IMR-90 (cell line): ENCODE data around the gene GBF1. TPM values are rescaled to one million over a fixed set of nuclear protein-coding genes. Genes with fewer than 3 reads are reported as not detected.

Experiments
- ATAC-seq: fragments of 200-7000 bp; cut with Tn5 transposase; 2 replicates; pipeline ENCODE4 v1.9.1; 2020; ENCODE audit warnings: low read depth, mild to moderate bottlenecking, moderate library complexity
- BruUV-seq: library from RNA; stranded (reverse); fragments of 400-500 nt; replicated peaks from 2 replicates; lab custom pipeline; 2021; lab: Mats Ljungman, UMichigan
- CTCF ChIA-PET: fragments of 300-600 bp; formaldehyde crosslinking; extraction: SDS; loops from one replicate; lab custom pipeline; 2021; ENCODE audit warnings: antibody characterized with exemption; lab: Yijun Ruan, JAX
- POLR2A ChIA-PET: fragments of 300-600 bp; sonication (Branson Sonifier 250); formaldehyde crosslinking; loops from one replicate; lab custom pipeline; 2022; ENCODE audit warnings: antibody characterized with exemption; ENCODE audit not compliant: unreplicated experiment; lab: Charles Lee
- DNase-seq: peaks from one replicate; pipeline ENCODE4 v3.0.0; 2013
- H2AFZ ChIP-seq: replicated peaks from 2 replicates; pipeline ENCODE3; 2013; ENCODE audit warnings: low read length, mild to moderate bottlenecking; ENCODE audit not compliant: poor library complexity
- H2AK5ac ChIP-seq: 2 replicates; pipeline ENCODE4 v1.6.1; 2013; ENCODE audit warnings: low read depth, low read length, inconsistent platforms
- H2AK9ac ChIP-seq: replicated peaks from 2 replicates; pipeline ENCODE3; 2013; ENCODE audit warnings: mild to moderate bottlenecking, low read depth, low read length, moderate library complexity; ENCODE audit not compliant: poor library complexity
- H2BK120ac ChIP-seq: 2 replicates; pipeline ENCODE4 v1.6.1; 2013; ENCODE audit warnings: low read depth, low read length, inconsistent platforms
- H2BK15ac ChIP-seq: 3 replicates; pipeline ENCODE4 v1.6.1; 2013; ENCODE audit warnings: low read depth, low read length, inconsistent platforms
- H2BK20ac ChIP-seq: 2 replicates; pipeline ENCODE4 v1.6.1; 2013; ENCODE audit warnings: low read depth, mild to moderate bottlenecking, inconsistent platforms, low read length, moderate library complexity
- H2BK5ac ChIP-seq: 2 replicates; pipeline ENCODE4 v1.6.1; 2013; ENCODE audit warnings: mild to moderate bottlenecking, low read depth, low read length, inconsistent platforms; ENCODE audit not compliant: poor library complexity, severe bottlenecking
- H3K14ac ChIP-seq: replicated peaks from 2 replicates; pipeline ENCODE4 v1.6.1; 2013; ENCODE audit warnings: low read depth, low read length, inconsistent platforms
- H3K18ac ChIP-seq: 2 replicates; pipeline ENCODE4 v1.6.1; 2013; ENCODE audit warnings: low read depth, low read length, control low read depth
- H3K23ac ChIP-seq: 2 replicates; pipeline ENCODE4 v1.6.1; 2013; ENCODE audit warnings: low read depth, low read length, inconsistent platforms
- H3K27ac ChIP-seq: 2 replicates; pipeline ENCODE4 v1.5.1; 2013; ENCODE audit warnings: mild to moderate bottlenecking, control low read depth, low read length; ENCODE audit not compliant: insufficient read depth
- H3K27me3 ChIP-seq: 2 replicates; pipeline ENCODE4 v1.6.1; 2013; ENCODE audit warnings: low read length; ENCODE audit not compliant: control insufficient read depth, insufficient read depth
- H3K36me3 ChIP-seq: 2 replicates; pipeline ENCODE4 v1.6.1; 2013; ENCODE audit warnings: low read length, mixed read lengths; ENCODE audit not compliant: control insufficient read depth, insufficient read depth
- H3K4ac ChIP-seq: 2 replicates; pipeline ENCODE4 v1.6.1; 2013; ENCODE audit warnings: low read depth, low read length, inconsistent platforms
- H3K4me1 ChIP-seq: 2 replicates; pipeline ENCODE4 v1.6.1; 2013; ENCODE audit warnings: low read length, mixed read lengths; ENCODE audit not compliant: control insufficient read depth, insufficient read depth
- H3K4me2 ChIP-seq: 2 replicates; pipeline ENCODE4 v1.6.1; 2013; ENCODE audit warnings: low read depth, mild to moderate bottlenecking, control low read depth, low read length, moderate library complexity
- H3K4me3 ChIP-seq: 2 replicates; pipeline ENCODE4 v1.5.1; 2013; ENCODE audit warnings: low read depth, mild to moderate bottlenecking, control low read depth, low read length, moderate library complexity; ENCODE audit not compliant: insufficient read depth
- H3K56ac ChIP-seq: 2 replicates; pipeline ENCODE4 v1.6.1; 2013; ENCODE audit warnings: low read length, inconsistent platforms; ENCODE audit not compliant: insufficient read depth; ENCODE audit errors: extremely low read depth
- H3K79me1 ChIP-seq, 2 experiments: 2 replicates each; pipeline ENCODE4 v1.6.1; 2013; ENCODE audit warnings: low read length in 2 of 2, inconsistent platforms in 1 of 2, low read depth in 1 of 2
- H3K9ac ChIP-seq: 2 replicates; pipeline ENCODE4 v1.6.1; 2013; ENCODE audit warnings: low read depth, low read length, control low read depth
- H3K9me1 ChIP-seq: 2 replicates; pipeline ENCODE4 v1.6.1; 2013; ENCODE audit warnings: low read length, inconsistent platforms; ENCODE audit not compliant: insufficient read depth
- H3K9me3 ChIP-seq: 2 replicates; pipeline ENCODE4 v1.6.1; 2013; ENCODE audit warnings: low read length; ENCODE audit not compliant: control insufficient read depth, insufficient read depth
- H4K20me1 ChIP-seq: 2 replicates; pipeline ENCODE4 v1.6.1; 2013; ENCODE audit warnings: low read length, inconsistent platforms; ENCODE audit not compliant: insufficient read depth
- H4K5ac ChIP-seq: 2 replicates; pipeline ENCODE4 v1.6.1; 2013; ENCODE audit warnings: mild to moderate bottlenecking, low read depth, low read length, control low read depth
- H4K8ac ChIP-seq, 2 experiments: 2 replicates each; pipeline ENCODE4 v1.6.1; 2013; ENCODE audit warnings: low read depth in 2 of 2, low read length in 2 of 2, control low read depth in 1 of 2, inconsistent platforms in 1 of 2
- H4K91ac ChIP-seq: 2 replicates; pipeline ENCODE4 v1.6.1; 2013; ENCODE audit warnings: low read depth, low read length, inconsistent platforms; ENCODE audit not compliant: insufficient read depth
- BHLHE40 ChIP-seq: fragments of 150-350 bp; IDR thresholded peaks from 2 replicates; pipeline ENCODE4 v1.6.1; 2016; ENCODE audit warnings: mild to moderate bottlenecking, low read depth, low read length
- CEBPB ChIP-seq: IDR thresholded peaks from 2 replicates; pipeline ENCODE4 v1.6.1; 2012; ENCODE audit warnings: low read depth, low read length, improper control_type of control experiment
- CHD1 ChIP-seq: IDR thresholded peaks from 2 replicates; pipeline ENCODE4 v1.6.1; 2012; ENCODE audit warnings: low read depth, low read length, improper control_type of control experiment
- CTCF ChIP-seq: conservative IDR thresholded peaks from 2 replicates; pipeline ENCODE4 v1.5.1; 2012; ENCODE audit warnings: mild to moderate bottlenecking, low read depth, low read length, improper control_type of control experiment
- FOS ChIP-seq: fragments of 150-350 bp; IDR thresholded peaks from 2 replicates; pipeline ENCODE4 v1.6.1; 2016; ENCODE audit warnings: low read depth, low read length
- MAFK ChIP-seq: IDR thresholded peaks from 2 replicates; pipeline ENCODE4 v1.6.1; 2012; ENCODE audit warnings: low read depth, low read length, improper control_type of control experiment
- MAZ ChIP-seq: IDR thresholded peaks from 2 replicates; pipeline ENCODE4 v1.6.1; 2012; ENCODE audit warnings: low read depth, mild to moderate bottlenecking, low read length, improper control_type of control experiment, moderate library complexity, borderline replicate concordance
- MXI1 ChIP-seq: IDR thresholded peaks from 2 replicates; pipeline ENCODE4 v1.6.1; 2012; ENCODE audit warnings: low read depth, mild to moderate bottlenecking, low read length, moderate library complexity, borderline replicate concordance
- NFE2L2 ChIP-seq: fragments of 150-350 bp; IDR thresholded peaks from 2 replicates; pipeline ENCODE4 v1.6.1; 2016; ENCODE audit warnings: low read depth, mild to moderate bottlenecking, low read length
- POLR2A ChIP-seq: IDR thresholded peaks from 2 replicates; pipeline ENCODE4 v1.6.1; 2012; ENCODE audit warnings: mild to moderate bottlenecking, low read depth, low read length
- RAD21 ChIP-seq: IDR thresholded peaks from 2 replicates; pipeline ENCODE4 v1.6.1; 2012; ENCODE audit warnings: low read length, improper control_type of control experiment
- RCOR1 ChIP-seq: IDR thresholded peaks from 2 replicates; pipeline ENCODE4 v1.6.1; 2012; ENCODE audit warnings: mild to moderate bottlenecking, low read length, improper control_type of control experiment; ENCODE audit not compliant: insufficient replicate concordance
- RFX5 ChIP-seq: IDR thresholded peaks from 2 replicates; pipeline ENCODE4 v1.8.0; 2012; ENCODE audit warnings: low read depth, mild to moderate bottlenecking, low read length, moderate library complexity
- SMC3 ChIP-seq: fragments of 150-350 bp; IDR thresholded peaks from 2 replicates; pipeline ENCODE4 v1.6.1; 2016; ENCODE audit warnings: low read depth, mild to moderate bottlenecking, antibody characterized with exemption, low read length, moderate library complexity
- USF2 ChIP-seq: fragments of 150-350 bp; IDR thresholded peaks from 2 replicates; pipeline ENCODE4 v1.6.1; 2017; ENCODE audit warnings: mild to moderate bottlenecking, antibody characterized with exemption, low read length, low read depth
- WGBS, 2 experiments: methylation state at CpG; one replicate each; pipeline versions ENCODE4 v1.1.5 to v1.1.7; 2013; ENCODE audit warnings: missing lambda C conversion rate in 2 of 2; ENCODE audit not compliant: insufficient read length in 1 of 2; ENCODE audit errors: extremely low coverage in 2 of 2; 5-methylcytosine and 5-hydroxymethylcytosine counted together
- dilution Hi-C: fragments of 300-500 bp; cut with HindIII; formaldehyde crosslinking; loops from one replicate; pipeline ENCODE4 v1.14.3; 2018; ENCODE audit warnings: low sequenced_read_pairs; ENCODE audit not compliant: unreplicated experiment
- in situ Hi-C: fragments of 300-500 bp; cut with MboI; formaldehyde crosslinking; loops from 3 replicates; pipeline ENCODE4 v1.14.3; 2019; ENCODE audit warnings: low sequenced_read_pairs, inconsistent platforms, mixed read lengths
- intact Hi-C: fragments of 100-400 bp; cut with micrococcal nuclease; formaldehyde crosslinking; loops from 2 replicates; pipeline ENCODE4 v1.10.0; 2022
- polyA plus RNA-seq, 3 experiments: library from polyadenylated mRNA; depleted of rRNA; stranded (reverse); fragments of >200 nt; gene quantifications; 2 replicates each; pipeline ENCODE4 v1.2.3, GENCODE V29; 2012; ENCODE audit warnings: low replicate concordance in 1 of 3
- total RNA-seq: library from RNA; depleted of rRNA; stranded (reverse); fragments of >200 nt; gene quantifications from 2 replicates; pipeline ENCODE4 v1.2.3, GENCODE V29; 2012
- TF ChIP-seq, protein P1 (sequence below): fragments of 150-350 bp; IDR thresholded peaks from 2 replicates; pipeline ENCODE4 v1.6.1; 2016; ENCODE audit warnings: low read depth, mild to moderate bottlenecking, low read length, moderate library complexity, borderline replicate concordance

GBF1 gene
- total and polyA plus RNA-seq, 2 of the 4 experiments (the other 2 are of a cell fraction) = 38.7 to 40.1 TPM

DNA sequence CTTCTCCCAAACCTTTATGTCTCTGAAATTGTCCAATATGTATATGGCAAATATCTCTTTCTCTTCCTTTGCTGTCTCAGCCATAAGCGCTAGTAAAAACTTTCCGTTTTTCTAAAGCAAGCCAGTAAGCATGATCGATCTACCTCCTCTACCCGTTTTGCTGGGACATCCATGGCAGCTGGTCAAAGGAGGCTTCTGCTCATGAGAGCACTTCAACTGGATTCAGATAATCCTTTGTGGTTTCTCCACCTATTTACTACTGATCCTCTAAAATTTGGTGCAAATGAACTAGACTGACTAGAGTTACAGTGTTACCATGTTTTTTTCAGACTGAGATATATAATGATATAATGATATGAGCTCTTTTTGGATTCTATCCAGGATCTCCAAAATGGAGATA is 42.7 kb downstream of the GBF1 start:
- Histone ChIP-seq H3K4ac (no peak overlapping the region), H3K56ac (no peak overlapping the region), H3K9ac (no peak overlapping the region), H3K79me1 (peaks cover 38 to 80% of the 10 kb centered on the region in 2 experiments), H2AK5ac (no peak overlapping the region), H3K27me3 (no peaks in the 10 kb centered on the region), H2BK120ac (no peak overlapping the region), H3K14ac (no peak overlapping the region), H3K18ac (no peak overlapping the region), H2AK9ac (no peak overlapping the region), H4K5ac (no peak overlapping the region), H2BK20ac (no peak overlapping the region), H4K91ac (no peak overlapping the region), H3K36me3 (no peaks in the 10 kb centered on the region), H2BK15ac (no peak overlapping the region), H4K20me1 (peaks cover 61% of the 10 kb centered on the region), H2BK5ac (no peak overlapping the region), H4K8ac (no peak overlapping the region), H3K23ac (no peak overlapping the region), H2AFZ (no peak overlapping the region), H3K27ac (no peak overlapping the region), H3K9me3 (no peaks in the 10 kb centered on the region), H3K4me2 (no peak overlapping the region), H3K4me3 (no peak overlapping the region), H3K9me1 (peaks cover 3% of the 10 kb centered on the region), H3K4me1 (no peaks in the 10 kb centered on the region)
- ChIA-PET CTCF (no interaction called here), POLR2A (no interaction called here)
- TF ChIP-seq CTCF (no peak), POLR2A (no peak), CHD1 (no peak), MAZ (no peak), RFX5 (no peak), CEBPB (no peak), RCOR1 (no peak), RAD21 (no peak), BHLHE40 (no peak), FOS (no peak), NFE2L2 (no peak), MAFK (no peak), MXI1 (no peak), SMC3 (no peak), USF2 (no peak)
- TF ChIP-seq, protein P1, sequence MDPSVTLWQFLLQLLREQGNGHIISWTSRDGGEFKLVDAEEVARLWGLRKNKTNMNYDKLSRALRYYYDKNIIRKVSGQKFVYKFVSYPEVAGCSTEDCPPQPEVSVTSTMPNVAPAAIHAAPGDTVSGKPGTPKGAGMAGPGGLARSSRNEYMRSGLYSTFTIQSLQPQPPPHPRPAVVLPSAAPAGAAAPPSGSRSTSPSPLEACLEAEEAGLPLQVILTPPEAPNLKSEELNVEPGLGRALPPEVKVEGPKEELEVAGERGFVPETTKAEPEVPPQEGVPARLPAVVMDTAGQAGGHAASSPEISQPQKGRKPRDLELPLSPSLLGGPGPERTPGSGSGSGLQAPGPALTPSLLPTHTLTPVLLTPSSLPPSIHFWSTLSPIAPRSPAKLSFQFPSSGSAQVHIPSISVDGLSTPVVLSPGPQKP = no peak
- DNase-seq (no peak), ATAC-seq (no peak)
- in situ Hi-C loops = no loop called here
- dilution Hi-C loops = no loop called here
- WGBS, 2 experiments = 100% methylated on average over 2 of the region's 4 CpGs; no CpG with 5 or more reads in 1 of the 2 experiments
- intact Hi-C loops = no loop called here
- BruUV-seq = no TSS peak
